ENCODE results near the gene HLCS.

The HLCS gene

DNA sequence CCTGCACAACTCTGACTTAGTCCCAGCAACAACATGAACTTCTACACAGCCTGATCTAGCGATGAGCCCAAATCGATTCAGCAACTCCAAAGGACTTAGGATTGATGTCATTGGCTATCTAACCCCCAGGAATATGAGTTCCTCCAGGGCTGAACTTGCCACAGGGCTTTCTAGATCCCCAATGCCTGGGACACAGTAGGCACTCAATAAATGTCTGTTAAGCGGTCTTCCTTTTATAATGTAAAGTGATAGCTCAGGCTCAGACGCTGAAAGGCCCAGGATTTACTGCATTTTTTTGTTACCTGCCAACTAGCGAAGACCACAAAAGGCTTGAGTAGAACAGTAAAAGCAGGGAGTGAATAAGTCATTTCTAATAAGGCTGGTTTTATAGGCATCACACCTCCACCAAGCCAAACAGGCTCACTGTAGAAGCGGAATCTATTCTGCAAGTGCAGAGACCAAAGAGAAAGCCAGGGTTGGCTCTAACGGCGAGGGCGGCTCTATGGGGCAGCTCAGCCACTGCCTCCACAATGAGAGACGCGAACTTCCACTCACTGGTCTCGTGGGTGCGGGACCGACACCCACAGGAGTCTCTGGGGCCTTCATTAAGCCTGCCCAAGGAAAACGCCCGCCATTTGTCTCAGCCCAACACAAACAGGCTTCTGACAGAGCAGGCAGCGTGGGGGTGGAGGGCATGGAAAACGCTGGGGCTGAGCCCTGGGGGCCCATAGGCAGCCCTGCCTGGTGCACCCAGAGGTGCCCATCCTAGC, 52.0 kb downstream of the HLCS start:
- no peak for DNase-seq

DNA sequence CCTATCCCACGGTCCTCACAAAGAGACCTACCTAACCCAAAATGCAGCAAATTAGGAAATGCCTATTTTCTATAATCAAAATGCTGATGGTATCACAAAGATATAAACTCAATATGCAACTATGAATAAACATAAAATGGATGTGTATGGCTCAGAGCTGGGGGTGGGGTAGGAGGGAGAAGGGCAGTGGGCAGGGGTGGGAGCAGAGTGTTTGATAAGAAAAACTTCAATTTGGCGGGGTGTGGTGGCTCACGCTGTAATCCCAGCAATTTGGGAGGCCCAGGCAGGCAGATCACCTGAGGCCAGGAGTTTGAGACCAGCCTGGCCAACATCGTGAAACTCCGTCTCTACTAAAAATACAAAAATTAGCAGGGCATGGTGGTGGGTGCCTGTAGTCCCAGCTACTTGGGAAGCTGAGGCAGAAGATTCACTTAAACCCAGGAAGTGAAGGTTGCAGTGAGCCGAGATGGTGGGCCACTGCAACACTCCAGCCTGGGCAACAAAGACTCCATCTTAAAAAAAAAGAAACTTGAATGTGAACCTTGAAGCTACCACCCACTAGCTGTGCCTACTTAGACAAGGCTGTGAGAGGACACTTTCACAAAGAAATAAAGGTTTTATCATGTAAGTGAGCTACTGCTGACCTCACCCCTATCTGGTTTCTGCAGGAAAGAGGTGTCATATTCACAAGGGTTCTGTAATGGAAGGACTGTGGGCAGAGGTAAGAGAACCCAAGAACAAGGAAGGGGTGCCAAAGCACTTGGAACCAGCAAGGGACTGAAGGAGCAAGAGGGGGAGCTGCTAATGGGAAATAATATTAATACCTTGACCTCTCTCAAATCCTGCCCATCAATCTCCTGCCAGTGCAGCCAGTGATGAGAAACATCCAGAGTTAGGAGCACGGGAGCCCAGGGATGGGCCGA, 53.0 kb downstream of the HLCS start:
- DNase-seq = no peak

DNA sequence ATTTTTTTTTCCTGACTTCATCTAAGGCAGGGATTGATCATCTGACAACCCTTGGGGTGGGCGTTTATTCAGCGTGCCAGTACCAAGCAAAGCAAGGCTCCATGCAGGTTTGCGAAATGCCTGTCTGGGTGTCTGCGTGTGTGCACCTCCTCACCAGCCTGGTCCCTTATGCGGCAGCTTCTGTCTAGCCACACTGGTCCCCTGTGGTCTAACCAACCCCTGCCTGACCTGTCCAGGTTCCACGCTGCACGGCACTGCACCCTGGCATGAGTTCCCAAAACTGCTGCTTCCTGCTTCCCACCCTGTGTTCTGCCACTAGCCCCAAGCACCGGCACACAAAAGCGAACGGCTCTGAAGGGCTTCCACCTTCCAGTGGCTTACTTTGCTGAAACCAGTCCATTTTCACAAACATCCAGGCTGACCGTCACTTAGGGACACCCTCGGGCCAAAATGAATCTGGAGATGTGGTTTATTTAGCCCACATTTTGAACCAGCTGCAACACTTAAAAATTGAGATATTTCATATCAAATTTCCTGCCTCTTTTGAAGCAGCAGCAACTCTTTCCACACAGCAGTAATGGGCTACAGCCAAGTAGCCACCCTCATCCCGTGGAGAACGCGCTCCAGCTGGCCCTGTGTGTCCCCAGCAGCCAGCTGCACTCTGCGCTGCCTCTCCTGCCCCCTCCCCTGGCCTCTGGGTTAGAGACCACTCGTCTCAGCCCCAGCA, 55.7 kb downstream of the HLCS start:
- DNase-seq = no peak

DNA sequence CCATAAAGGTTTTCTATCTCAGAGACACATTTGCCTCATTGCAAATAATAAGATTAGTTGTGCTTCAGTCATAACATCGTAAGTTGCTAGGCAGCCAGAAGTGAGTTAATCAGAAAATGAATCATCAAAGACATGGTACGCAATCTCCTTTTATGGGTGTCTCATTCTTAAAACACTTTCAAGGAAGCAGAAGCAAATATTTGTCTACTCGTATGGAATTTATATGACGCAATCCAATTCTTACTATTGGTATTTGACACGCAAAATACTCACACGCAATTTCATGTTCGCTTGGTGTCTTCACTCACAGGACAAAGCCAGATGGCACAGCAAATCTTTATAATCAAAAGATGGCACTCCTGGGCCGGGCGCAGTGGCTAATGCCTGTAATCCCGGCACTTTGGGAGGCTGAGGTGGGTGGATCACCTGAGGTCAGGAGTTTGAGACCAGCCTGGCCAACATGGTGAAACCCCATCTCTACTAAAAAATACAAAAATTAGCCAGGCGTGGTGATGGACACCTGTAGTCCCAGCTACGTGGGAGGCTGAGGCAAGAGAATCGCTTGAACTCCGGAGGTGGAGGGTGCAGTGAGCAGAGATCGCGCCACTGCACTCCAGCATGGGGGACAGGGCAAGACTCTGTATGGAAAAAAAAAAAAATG, 56.4 kb downstream of the HLCS start:
- peak; percentile 84 for DNase-seq

DNA sequence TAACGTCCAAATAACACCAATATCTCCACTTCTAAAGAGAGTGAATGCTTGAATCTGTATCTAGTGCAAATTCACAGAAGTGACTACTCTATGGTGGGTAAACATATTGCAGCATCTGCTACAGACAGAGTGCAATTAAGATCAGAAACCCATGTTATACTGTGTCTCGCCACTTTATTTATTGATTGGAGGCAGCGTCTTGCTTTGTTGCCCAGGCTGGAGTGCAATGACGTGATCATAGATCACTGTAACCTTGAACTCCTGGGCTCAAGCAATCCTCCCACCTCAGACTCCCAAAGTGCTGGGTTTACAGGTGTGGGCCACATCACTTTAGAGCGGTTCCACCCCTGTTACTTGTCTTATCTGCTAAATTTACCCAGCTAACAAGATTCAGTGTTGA, 57.0 kb downstream of the HLCS start:
- DNase-seq = peak; percentile 13

DNA sequence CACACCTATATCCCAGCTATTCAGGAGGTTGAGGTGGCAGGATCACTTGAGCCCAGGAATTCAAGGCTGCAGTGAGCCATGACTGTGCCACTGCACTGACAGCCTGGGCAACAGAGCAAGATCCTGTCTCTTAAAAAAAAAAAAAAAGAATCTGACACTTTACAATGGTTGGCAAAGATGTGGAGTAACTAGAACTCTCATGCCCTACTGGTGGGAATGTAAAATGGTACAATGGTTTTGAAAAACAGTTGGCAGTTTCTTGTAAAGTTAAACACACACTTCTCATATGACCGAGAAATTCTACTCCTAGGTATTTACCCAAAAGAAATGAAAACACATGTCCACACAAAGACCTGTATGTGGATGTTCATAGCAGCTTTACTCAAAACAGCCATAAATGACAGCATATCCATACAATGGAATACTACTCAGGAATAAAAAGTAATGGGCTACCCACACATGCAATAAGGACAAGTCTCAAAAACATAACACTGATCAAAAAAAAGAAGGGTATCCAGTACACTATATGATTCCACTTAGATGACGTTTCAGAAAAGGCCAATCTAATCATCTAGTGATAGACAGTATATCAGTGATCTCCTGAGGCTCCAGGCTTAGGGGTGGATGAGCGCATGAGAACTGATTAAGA, 58.1 kb downstream of the HLCS start:
- DNase-seq = no peak

DNA sequence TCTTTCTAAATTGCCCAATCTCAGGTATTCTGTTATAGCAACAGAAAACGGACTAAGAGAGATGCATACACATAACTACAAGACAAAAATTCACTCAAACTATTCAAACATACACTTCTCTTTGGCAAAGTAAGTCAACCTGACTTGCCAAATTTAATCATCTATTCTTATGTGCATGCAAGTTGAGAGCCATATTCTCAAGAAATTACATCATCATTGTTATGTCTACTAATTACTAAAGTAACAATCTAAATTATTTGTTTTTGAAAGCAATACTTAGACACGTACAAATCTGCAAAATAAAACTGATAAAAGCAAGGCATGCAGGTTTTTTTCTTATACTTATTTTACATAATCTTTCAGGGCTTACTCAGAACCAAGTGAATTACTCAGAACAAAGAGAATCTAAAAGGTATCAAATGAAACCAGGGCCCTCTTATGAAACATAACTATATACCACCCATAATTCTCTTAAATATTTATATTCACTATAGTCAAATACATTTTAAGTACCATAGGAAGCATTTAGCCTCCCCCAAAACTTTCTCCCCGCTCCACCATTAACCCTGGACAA, 62.3 kb downstream of the HLCS start:
- peak; percentile 34 for DNase-seq

DNA sequence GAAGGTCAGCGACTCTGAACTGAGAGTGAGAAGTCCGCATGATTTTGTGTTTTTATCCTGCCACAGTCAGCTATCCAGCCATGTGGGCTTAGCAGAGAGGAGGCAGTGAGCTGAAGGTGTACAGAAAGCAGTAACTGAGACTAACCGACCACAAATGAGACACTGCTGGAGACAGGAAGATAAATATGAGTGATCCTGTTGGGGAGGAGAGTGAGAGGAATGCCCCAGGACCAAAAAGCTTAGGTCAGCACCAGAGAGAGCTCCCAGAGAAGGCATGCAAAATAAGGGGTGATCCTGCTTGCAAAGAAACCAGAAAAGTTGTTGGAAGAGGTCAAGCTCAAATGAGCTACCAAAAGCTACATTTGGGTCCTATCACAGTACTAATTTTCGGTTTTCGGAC, 63.7 kb downstream of the HLCS start:
- peak; percentile 67 for DNase-seq

DNA sequence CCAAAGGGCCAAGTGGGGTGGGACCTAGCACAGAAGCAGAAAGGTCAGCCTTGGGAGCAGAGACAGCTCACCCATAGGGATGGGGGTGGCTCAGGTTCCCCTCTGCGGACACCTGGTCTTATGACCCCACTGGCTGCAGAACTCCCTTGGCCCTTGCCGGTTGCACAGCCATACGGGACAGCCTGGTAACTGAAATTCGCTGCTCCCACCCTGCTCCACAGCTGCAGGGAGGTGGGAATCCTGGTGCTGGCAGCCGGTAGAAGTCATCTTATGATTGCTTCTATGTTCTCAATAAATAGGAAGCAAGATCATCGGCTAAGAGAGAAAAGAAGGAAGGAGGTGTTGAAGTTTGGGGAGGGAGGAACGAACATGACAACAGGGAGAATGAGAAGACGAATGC, 64.1 kb downstream of the HLCS start:
- no peak for DNase-seq

DNA sequence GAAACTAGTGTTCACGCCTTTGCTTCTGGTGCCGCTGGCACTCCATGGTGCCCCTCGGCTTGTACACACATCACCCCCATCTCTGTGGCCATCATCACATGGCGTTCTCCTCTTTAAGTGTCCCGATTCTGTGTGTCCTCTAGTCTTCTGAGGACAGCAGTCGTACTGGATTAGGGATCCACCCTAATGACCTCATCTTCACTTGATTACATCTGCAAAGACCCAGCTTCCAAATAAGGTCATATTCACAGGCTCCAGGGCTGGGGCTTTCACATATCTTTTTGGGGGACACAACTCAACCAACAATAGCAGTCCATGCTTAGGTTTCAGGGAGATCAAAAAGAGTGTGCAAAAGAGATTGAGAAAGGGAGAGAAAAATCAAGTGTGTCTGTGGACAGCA, 64.9 kb downstream of the HLCS start:
- no peak for DNase-seq

DNA sequence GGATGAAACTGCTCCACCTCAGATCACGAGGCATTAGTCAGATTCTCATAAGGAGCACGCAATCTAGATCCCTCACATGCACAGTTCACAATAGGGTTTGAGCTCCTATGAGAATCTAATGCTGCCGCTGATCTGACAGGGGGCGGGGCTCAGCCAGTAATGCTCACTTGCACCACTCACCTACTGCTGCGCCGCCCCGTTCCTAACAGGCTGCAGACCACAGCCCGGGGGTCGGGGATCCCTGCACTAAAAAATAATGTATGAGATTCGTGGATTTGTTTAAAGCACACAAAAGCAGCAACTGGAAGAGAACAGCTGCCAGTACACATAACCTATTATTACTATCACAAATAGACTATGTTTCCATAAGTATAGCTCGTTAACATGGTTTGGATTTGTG, 72.9 kb downstream of the HLCS start:
- DNase-seq = no peak

DNA sequence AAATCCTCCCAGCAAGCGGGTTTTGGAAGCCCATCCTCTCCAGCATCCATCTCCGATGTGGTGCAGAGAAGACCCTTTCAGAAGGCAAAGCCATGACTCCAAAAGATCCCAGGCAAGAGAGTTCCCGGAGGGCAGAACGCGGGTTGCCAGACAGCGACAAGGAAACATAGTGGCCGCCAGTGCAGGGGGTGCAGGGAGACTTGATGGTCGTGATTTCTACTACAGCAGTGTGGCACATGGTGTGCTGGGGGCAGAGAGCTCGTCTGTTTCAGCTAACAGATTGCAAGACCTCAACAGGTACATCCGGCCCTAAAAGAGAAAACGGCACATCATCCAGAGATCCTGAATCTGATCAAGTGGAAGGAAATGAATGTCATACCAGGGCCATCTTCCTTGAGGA, 74.3 kb downstream of the HLCS start:
- no peak for DNase-seq

DNA sequence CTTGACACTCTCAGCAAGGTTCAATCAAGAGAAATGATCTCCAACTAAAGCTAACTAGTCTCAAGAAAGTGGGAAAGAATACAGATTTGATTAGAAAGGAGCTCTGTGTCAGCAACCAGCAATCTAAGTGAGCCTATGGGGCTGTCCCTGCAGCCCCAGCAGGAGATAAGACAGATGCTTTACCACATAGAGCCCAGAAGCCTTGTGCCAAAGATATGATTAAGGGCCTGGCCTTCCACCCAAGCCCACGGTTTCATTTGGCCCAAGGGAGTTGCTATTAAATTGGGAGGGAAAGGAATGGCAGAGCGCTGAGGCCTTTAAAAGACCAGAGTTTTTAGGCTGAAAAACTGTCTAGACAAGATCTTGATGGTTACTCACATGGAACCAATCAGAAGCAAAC, 74.8 kb downstream of the HLCS start:
- DNase-seq = no peak

DNA sequence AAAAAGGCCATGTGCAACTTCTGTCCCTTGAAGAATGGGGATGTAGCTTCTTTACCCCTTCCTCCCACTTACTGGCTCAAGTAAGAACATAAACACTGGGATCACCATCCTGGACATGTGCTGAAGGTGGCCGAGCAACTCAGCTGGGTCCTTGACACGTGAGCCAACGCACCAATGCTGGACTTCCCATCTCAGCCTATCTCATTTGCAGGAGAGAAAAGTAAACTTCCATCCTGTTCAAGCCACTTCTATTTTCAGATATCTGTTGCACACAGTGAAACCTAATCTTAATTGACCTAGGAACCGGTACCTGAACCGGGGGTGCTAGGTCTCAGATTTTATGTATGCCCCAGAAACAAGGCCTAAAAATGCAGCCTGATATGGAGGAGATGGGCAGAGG, 75.3 kb downstream of the HLCS start:
- no peak for DNase-seq

DNA sequence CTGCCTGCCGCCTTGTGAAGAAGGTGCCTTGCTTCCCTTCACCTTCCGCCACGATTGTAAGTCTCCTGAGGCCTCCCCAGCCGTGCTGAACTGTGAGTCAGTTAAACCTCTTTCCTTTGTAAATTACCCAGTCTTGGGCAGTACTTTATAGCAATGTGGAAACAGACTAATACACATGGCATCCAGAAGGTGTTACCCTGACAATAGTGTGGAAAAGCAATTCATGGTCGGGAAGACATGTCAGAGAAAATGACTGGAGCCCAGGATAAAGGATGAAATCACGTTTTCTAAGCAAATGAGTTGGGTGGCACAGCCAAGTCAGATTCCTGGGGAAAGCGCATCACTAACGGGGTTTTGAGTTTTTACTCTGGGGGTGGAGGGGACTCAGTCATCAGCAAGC, 76.4 kb downstream of the HLCS start:
- no peak for DNase-seq

DNA sequence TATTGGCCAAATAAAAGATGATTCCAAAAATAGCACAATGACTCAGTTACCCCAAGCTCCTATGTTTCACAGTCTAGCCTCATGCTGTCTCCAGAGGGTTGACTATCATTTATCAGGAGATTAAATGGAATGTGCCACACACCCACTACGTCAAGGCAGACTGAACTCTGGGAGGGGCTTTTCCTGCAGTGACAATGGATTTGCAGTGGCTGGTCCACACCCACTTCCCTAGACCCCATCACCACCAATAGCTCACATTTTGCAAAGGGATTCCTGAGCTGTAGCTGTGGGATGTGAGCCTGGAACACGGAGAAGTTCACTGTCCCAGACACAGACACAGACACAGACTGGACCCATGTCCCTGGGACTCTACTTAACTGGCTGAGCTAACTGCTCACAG, 77.1 kb downstream of the HLCS start:
- DNase-seq = no peak

DNA sequence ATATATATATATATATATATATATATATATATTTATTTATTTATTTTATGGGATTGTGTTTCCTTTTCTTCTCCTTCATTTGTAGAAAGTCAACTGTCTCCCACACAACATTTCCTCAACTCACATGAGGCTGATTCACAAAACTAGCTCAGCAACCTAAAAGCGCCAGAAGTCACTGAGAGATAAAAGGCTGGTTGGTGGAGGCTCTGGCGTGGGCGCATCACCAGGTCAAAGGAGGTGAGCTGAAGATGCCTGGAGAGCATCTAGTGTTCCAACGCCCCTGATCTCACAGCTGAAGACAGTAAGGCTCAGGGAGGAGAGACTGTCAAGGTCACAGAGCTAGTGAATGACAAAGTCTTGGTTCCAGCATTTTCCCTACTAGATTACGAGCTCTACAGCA, 78.0 kb downstream of the HLCS start:
- no peak for DNase-seq

DNA sequence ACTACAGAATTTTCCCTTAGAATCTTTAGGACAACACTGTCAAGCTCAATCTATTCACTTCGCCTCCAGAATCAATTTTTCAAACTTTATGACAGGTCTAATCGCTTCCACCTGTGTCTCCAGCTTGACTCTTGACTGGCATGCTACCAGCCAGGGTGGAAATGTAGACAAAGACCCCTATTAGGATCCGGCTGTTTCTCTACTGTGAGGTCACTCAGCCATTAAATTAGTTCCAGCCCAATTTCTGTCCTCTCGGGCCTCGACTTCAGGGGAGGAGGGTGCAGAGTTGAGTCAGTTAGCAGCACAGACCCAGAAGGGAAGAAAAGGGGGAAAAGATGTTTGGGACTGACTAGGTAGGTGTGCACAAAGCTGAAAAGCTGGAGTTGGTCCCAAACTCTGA, 78.5 kb downstream of the HLCS start:
- DNase-seq = no peak

DNA sequence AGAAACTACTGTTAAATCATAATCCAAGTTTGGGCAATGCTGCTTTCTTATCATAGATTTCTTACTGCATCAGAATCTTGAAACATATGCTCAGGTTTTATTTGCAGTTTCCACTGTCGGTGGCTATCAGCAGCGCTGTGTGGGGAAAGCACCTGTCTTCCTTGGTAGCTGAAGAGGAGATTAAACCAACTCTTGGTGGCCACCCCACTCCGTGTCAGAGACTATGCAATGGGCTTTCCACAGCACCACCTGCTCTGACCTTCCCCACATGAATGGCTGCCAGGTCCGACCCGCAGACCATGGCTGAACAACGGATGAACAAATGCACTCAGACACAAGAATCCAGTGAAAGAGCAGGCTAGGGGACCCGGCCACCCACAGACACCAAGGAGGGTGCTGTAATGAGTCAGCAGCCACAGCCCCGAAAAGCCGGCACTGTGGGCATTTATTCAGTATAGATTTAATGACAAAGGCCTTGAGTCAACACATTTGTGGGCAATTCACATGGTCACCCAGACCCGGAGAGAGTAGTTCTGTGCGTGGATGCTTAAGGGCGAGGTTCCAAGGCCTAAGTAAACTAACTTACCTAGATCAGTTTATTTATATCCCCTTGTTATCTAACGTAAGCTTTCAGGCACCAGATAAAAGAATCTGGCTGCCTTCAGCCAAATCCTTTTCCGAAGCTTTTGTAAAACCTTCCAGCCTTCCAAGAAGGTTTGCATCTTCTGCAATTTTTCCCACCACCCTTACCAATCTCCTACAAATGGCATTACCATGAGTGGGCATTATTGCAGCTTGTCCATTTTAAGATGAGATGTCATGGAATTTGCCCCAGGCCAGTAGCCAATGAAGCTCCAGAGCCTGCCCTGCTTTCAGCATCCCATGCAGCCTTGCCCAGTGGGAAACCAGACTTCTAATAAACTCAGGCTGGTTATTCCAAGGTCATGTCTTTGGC, 82.7 kb downstream of the HLCS start:
- no peak for DNase-seq

DNA sequence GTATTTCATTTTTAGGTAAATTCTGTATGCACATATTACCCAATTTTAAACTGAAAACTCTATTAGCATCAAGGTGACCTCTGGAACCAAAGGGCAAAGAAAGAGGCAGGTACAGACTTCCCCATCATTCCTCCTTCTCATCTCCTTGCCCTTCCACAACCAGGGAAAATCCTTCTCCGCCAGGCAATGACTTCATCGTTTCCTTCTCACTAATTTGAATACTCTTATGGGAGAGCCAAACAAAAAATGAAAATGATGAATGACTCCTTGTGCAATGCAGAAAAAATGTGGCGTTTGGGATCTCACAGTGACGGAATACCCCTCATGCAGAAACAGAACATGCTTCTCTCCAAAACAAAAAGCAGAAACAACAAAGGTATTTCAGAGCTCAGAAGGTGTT, 83.7 kb downstream of the HLCS start:
- DNase-seq = no peak

DNA sequence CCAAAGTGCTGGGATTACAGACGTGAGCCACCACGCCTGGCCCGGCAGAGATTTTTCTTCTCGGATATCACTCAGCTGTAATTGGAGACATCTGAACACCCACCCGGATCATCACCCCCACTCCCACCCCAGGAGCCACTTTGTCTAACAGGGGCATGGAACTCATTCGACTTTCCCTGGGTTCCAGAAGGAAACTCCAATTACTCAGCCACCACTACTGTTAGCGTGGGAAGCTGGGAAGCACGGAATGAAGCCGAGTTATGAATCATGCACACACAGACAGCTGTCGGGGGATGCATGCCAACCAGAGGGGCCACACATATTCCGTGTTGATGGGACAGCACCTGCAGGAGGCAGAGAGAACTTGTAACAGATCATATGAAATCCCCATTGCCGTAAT, 85.2 kb downstream of the HLCS start:
- DNase-seq = no peak

Measured in activated CD4-positive, alpha-beta T cell treated with anti-CD3 and anti-CD28 coated beads, Interleukin-10, Interleukin-2, amounts not matched to agents 100 ng/mL and 50 ng/mL, durations not matched to agents 16 hours and 8 hours (primary cell).